H1 (cell line): ENCODE data around the gene OPCML. TPM values are rescaled to one million over a fixed set of nuclear protein-coding genes. Genes with fewer than 3 reads are reported as not detected.

Experiments
- CTCF ChIA-PET: fragments of 300-600 bp; sonication (Branson Sonifier 250); formaldehyde crosslinking; loops from one replicate; lab custom pipeline; 2021; ENCODE audit not compliant: partially characterized antibody; lab: Charles Lee
- POLR2A ChIA-PET: fragments of 300-600 bp; sonication (Branson Sonifier 250); formaldehyde crosslinking; loops from one replicate; lab custom pipeline; 2021; ENCODE audit warnings: inconsistent platforms; ENCODE audit not compliant: partially characterized antibody; lab: Charles Lee
- DNase-seq, 2 experiments: peaks; one replicate each; pipeline versions ENCODE4 v3.0.0 to v3.0.0-alpha.2; 2010 to 2022; ENCODE audit warnings: low spot score in 2 of 2, low read depth in 1 of 2, mixed read lengths in 1 of 2
- FAIRE-seq: peaks from 2 replicates; lab custom pipeline; 2011; peaks lifted over from hg19 to GRCh38; lab: Jason Lieb, UNC
- H2AFZ ChIP-seq: 2 replicates; pipeline ENCODE4 v1.8.1; 2012; ENCODE audit warnings: low read length, inconsistent platforms
- H2AK5ac ChIP-seq: 2 replicates; pipeline ENCODE4 v1.6.1; 2013; ENCODE audit warnings: low read depth, low read length
- H2BK120ac ChIP-seq: replicated peaks from 2 replicates; pipeline ENCODE3; 2013; ENCODE audit warnings: low read depth, low read length, inconsistent platforms
- H2BK12ac ChIP-seq: 2 replicates; pipeline ENCODE4 v1.6.1; 2013; ENCODE audit warnings: low read depth, low read length
- H2BK15ac ChIP-seq: 2 replicates; pipeline ENCODE4 v1.6.1; 2013; ENCODE audit warnings: low read length
- H2BK20ac ChIP-seq: 2 replicates; pipeline ENCODE4 v1.6.1; 2013; ENCODE audit warnings: low read length
- H2BK5ac ChIP-seq: 2 replicates; pipeline ENCODE4 v1.6.1; 2013; ENCODE audit warnings: low read depth, low read length
- H3K14ac ChIP-seq: 2 replicates; pipeline ENCODE4 v1.6.1; 2013; ENCODE audit warnings: inconsistent platforms; ENCODE audit not compliant: insufficient read length
- H3K18ac ChIP-seq: 2 replicates; pipeline ENCODE4 v1.6.1; 2013; ENCODE audit warnings: low read length; ENCODE audit errors: extremely low read depth
- H3K23ac ChIP-seq: 2 replicates; pipeline ENCODE4 v1.6.1; 2013; ENCODE audit warnings: inconsistent platforms; ENCODE audit not compliant: insufficient read length
- H3K23me2 ChIP-seq: 2 replicates; pipeline ENCODE4 v1.6.1; 2013; ENCODE audit warnings: low read depth, low read length
- H3K27ac ChIP-seq: 2 replicates; pipeline ENCODE4 v1.6.1; 2011; ENCODE audit warnings: low read depth, low read length, inconsistent platforms
- H3K27me3 ChIP-seq, 4 experiments: replicated peaks in 1 of 4; 1 replicate in 1 of 4; 2 replicates in 3 of 4; pipeline versions ENCODE4 v1.6.1 to v1.8.1; 2011 to 2013; ENCODE audit warnings: low read length in 3 of 4, mild to moderate bottlenecking in 3 of 4, inconsistent platforms in 2 of 4, mixed read lengths in 2 of 4, moderate library complexity in 1 of 4; ENCODE audit not compliant: control insufficient read depth in 3 of 4, insufficient read depth in 3 of 4; ENCODE audit errors: extremely low read depth in 1 of 4
- H3K36me3 ChIP-seq, 4 experiments: 2 replicates each; pipeline versions ENCODE4 v1.6.1 to v1.8.1; 2011 to 2013; ENCODE audit warnings: mild to moderate bottlenecking in 4 of 4, low read length in 3 of 4, moderate library complexity in 2 of 4, control low read depth in 1 of 4, inconsistent platforms in 1 of 4; ENCODE audit not compliant: insufficient read depth in 4 of 4, control insufficient read depth in 2 of 4
- H3K4ac ChIP-seq: replicated peaks from 2 replicates; pipeline ENCODE3; 2013; ENCODE audit warnings: low read length, low read depth, mixed read lengths, inconsistent platforms; ENCODE audit not compliant: insufficient read length
- H3K4me1 ChIP-seq, 4 experiments: replicated peaks in 1 of 4; 1 replicate in 1 of 4; 2 replicates in 3 of 4; pipeline versions ENCODE4 v1.6.1 to v1.8.1; 2011 to 2013; ENCODE audit warnings: low read length in 3 of 4, inconsistent platforms in 2 of 4, mixed read lengths in 1 of 4; ENCODE audit not compliant: insufficient read depth in 4 of 4, control insufficient read depth in 3 of 4
- H3K4me2 ChIP-seq, 2 experiments: 2 replicates each; pipeline versions ENCODE4 v1.6.1 to v1.8.1; 2011 to 2013; ENCODE audit warnings: low read depth in 2 of 2, low read length in 2 of 2, control low read depth in 1 of 2, inconsistent platforms in 1 of 2, mild to moderate bottlenecking in 1 of 2; ENCODE audit not compliant: insufficient read depth in 1 of 2
- H3K4me3 ChIP-seq, 4 experiments: fragments of 200-600, 300-600 bp in 1 of 4; sonication (generic), shearing (Covaris generic), sonication (Bioruptor Twin) in 1 of 4; 2 replicates each; pipeline versions ENCODE4 v1.5.1 to v1.8.1; 2011 to 2016; ENCODE audit warnings: low read length in 4 of 4, low read depth in 3 of 4, control low read depth in 2 of 4, inconsistent platforms in 2 of 4, mild to moderate bottlenecking in 2 of 4, mixed read lengths in 1 of 4, moderate library complexity in 1 of 4; ENCODE audit not compliant: insufficient read depth in 2 of 4; ENCODE audit errors: extremely low read depth in 1 of 4
- H3K56ac ChIP-seq: replicated peaks from 2 replicates; pipeline ENCODE3; 2013; ENCODE audit warnings: low read depth, mild to moderate bottlenecking, mixed read lengths, low read length, inconsistent platforms; ENCODE audit not compliant: insufficient read length
- H3K79me1 ChIP-seq: 2 replicates; pipeline ENCODE4 v1.6.1; 2013; ENCODE audit warnings: low read depth, low read length, control low read depth
- H3K79me2 ChIP-seq, 2 experiments: 2 replicates each; pipeline versions ENCODE4 v1.6.1 to v1.8.1; 2012 to 2013; ENCODE audit warnings: low read length in 2 of 2, mild to moderate bottlenecking in 2 of 2, inconsistent platforms in 1 of 2; ENCODE audit not compliant: insufficient read depth in 2 of 2, control insufficient read depth in 1 of 2
- H3K9ac ChIP-seq, 4 experiments: replicated peaks in 1 of 4; 1 replicate in 1 of 4; 2 replicates in 3 of 4; pipeline versions ENCODE4 v1.6.1 to v1.8.1; 2011 to 2013; ENCODE audit warnings: low read depth in 3 of 4, low read length in 3 of 4, control low read depth in 2 of 4, mild to moderate bottlenecking in 2 of 4, moderate library complexity in 2 of 4, inconsistent platforms in 1 of 4; ENCODE audit errors: extremely low read depth in 1 of 4
- H3K9me3 ChIP-seq, 2 experiments: 2 replicates each; pipeline versions ENCODE4 v1.6.1 to v1.8.1; 2012 to 2013; ENCODE audit warnings: mild to moderate bottlenecking in 2 of 2, moderate library complexity in 2 of 2, control low read depth in 1 of 2, inconsistent platforms in 1 of 2, low read depth in 1 of 2, low read length in 1 of 2, mixed read lengths in 1 of 2; ENCODE audit not compliant: insufficient read depth in 2 of 2
- H4K20me1 ChIP-seq, 2 experiments: replicated peaks in 1 of 2; 2 replicates each; pipeline versions ENCODE3 to v1.8.1; 2011 to 2013; ENCODE audit warnings: inconsistent platforms in 2 of 2, low read length in 2 of 2, mild to moderate bottlenecking in 1 of 2; ENCODE audit not compliant: insufficient read depth in 2 of 2, control insufficient read depth in 1 of 2
- H4K5ac ChIP-seq: 2 replicates; pipeline ENCODE4 v1.6.1; 2013; ENCODE audit warnings: low read length, low read depth, mixed read lengths, inconsistent platforms; ENCODE audit not compliant: insufficient read length
- H4K8ac ChIP-seq: 2 replicates; pipeline ENCODE4 v1.8.0; 2013; ENCODE audit warnings: mild to moderate bottlenecking, moderate library complexity, low read length, inconsistent platforms; ENCODE audit not compliant: insufficient read depth; ENCODE audit errors: extremely low read depth
- H4K91ac ChIP-seq: replicated peaks from 2 replicates; pipeline ENCODE3; 2013; ENCODE audit warnings: low read length, mixed read lengths, inconsistent platforms; ENCODE audit not compliant: insufficient read length
- BCL11A ChIP-seq, 2 experiments: IDR thresholded peaks; one replicate each; pipeline ENCODE4 v1.6.1; 2011; ENCODE audit warnings: low read depth in 2 of 2, low read length in 2 of 2, mild to moderate bottlenecking in 2 of 2
- BRCA1 ChIP-seq: IDR thresholded peaks from 2 replicates; pipeline ENCODE4 v1.6.1; 2012; ENCODE audit warnings: low read depth, low read length, improper control_type of control experiment
- CBX8 ChIP-seq: fragments of 300-800, 300-1000 bp; sonication (generic); IDR thresholded peaks from 2 replicates; pipeline ENCODE4 v1.7.1; 2016; ENCODE audit warnings: low read depth, low read length, borderline replicate concordance
- CHD1 ChIP-seq: IDR thresholded peaks from 2 replicates; pipeline ENCODE4 v1.6.1; 2012; ENCODE audit warnings: low read depth, low read length, improper control_type of control experiment
- CHD2 ChIP-seq: IDR thresholded peaks from 2 replicates; pipeline ENCODE4 v1.6.1; 2012; ENCODE audit warnings: low read length, improper control_type of control experiment
- CREB1 ChIP-seq: IDR thresholded peaks from 2 replicates; pipeline ENCODE4 v1.6.1; 2012; ENCODE audit warnings: inconsistent platforms
- HDAC6 ChIP-seq: IDR thresholded peaks from one replicate; pipeline ENCODE4 v1.7.1; 2012; ENCODE audit warnings: low read depth, mild to moderate bottlenecking, inconsistent platforms, low read length, moderate library complexity
- KDM5A ChIP-seq: fragments of 200-600 bp; IDR thresholded peaks from 2 replicates; pipeline ENCODE4 v1.7.1; 2012; ENCODE audit warnings: mild to moderate bottlenecking, low read length, inconsistent platforms, mixed read lengths
- NRF1 ChIP-seq: IDR thresholded peaks from 2 replicates; pipeline ENCODE4 v1.6.1; 2011; ENCODE audit warnings: mild to moderate bottlenecking, low read depth, low read length, improper control_type of control experiment
- POLR2A ChIP-seq, 2 experiments: IDR thresholded peaks; 1 replicate in 1 of 2; 2 replicates in 1 of 2; pipeline ENCODE4 v1.6.1; 2011; ENCODE audit warnings: low read depth in 2 of 2, low read length in 2 of 2, mild to moderate bottlenecking in 2 of 2; ENCODE audit errors: control extremely low read depth in 1 of 2
- RBBP5 ChIP-seq: IDR thresholded peaks from 2 replicates; pipeline ENCODE4 v1.7.1; 2012; ENCODE audit warnings: low read depth, mild to moderate bottlenecking, inconsistent platforms, low read length, moderate library complexity, borderline replicate concordance
- SIN3A ChIP-seq, 2 experiments: IDR thresholded peaks in 1 of 2; conservative IDR thresholded peaks in 1 of 2; 2 replicates each; pipeline ENCODE4 v1.6.1; 2011 to 2012; ENCODE audit warnings: low read length in 2 of 2, improper control_type of control experiment in 1 of 2, low read depth in 1 of 2, mild to moderate bottlenecking in 1 of 2
- SP2 ChIP-seq: IDR thresholded peaks from 2 replicates; pipeline ENCODE4 v1.6.1; 2012; ENCODE audit warnings: mild to moderate bottlenecking, low read length, inconsistent platforms
- TAF1 ChIP-seq: IDR thresholded peaks from 2 replicates; pipeline ENCODE4 v1.6.1; 2011; ENCODE audit warnings: mild to moderate bottlenecking, low read depth, low read length
- TEAD4 ChIP-seq: IDR thresholded peaks from 2 replicates; pipeline ENCODE4 v1.6.1; 2012; ENCODE audit warnings: low read depth, low read length, inconsistent platforms, mixed read lengths
- WGBS, 2 experiments: shearing (Covaris generic) in 1 of 2; methylation state at CpG; one replicate each; pipeline versions ENCODE4 v1.1.6 to v1.1.7; 2013 to 2015; ENCODE audit warnings: low lambda C conversion rate in 2 of 2, mixed read lengths in 2 of 2, inconsistent platforms in 1 of 2, low coverage in 1 of 2, missing lambda C conversion rate in 1 of 2; ENCODE audit not compliant: insufficient replicate concordance in 2 of 2, insufficient coverage in 1 of 2, insufficient read length in 1 of 2; ENCODE audit errors: extremely low coverage in 1 of 2, missing lambda C conversion rate in 1 of 2; 5-methylcytosine and 5-hydroxymethylcytosine counted together
- polyA plus RNA-seq, 7 experiments: library from polyadenylated mRNA; depleted of rRNA in 3 of 7; stranded (reverse) in 5 of 7; unstranded in 2 of 7; fragments of >200 nt in 5 of 7; fragments of 200-250 nt in 2 of 7; gene quantifications; 1 replicate in 5 of 7; 2 replicates in 1 of 7; 4 replicates in 1 of 7; pipeline versions ENCODE4 v1.2.1 to v1.2.3, GENCODE V29; 2011 to 2013; ENCODE audit warnings: missing spikeins in 2 of 7, mixed read lengths in 2 of 7
- total RNA-seq: library from RNA; stranded (reverse); fragmentation: NEBNext Ultra II Directional; extraction: Animal tissue kit (Norgen Biotek cat#: 25700); gene quantifications from 2 replicates; pipeline ENCODE4 v1.2.1, GENCODE V29; 2021

The OPCML gene
- total and polyA plus RNA-seq, 2 of the 8 experiments (the other 6 are each of a cell fraction or from before 2014, with no cell fraction given), result 2.3 to 3.1 TPM

DNA sequence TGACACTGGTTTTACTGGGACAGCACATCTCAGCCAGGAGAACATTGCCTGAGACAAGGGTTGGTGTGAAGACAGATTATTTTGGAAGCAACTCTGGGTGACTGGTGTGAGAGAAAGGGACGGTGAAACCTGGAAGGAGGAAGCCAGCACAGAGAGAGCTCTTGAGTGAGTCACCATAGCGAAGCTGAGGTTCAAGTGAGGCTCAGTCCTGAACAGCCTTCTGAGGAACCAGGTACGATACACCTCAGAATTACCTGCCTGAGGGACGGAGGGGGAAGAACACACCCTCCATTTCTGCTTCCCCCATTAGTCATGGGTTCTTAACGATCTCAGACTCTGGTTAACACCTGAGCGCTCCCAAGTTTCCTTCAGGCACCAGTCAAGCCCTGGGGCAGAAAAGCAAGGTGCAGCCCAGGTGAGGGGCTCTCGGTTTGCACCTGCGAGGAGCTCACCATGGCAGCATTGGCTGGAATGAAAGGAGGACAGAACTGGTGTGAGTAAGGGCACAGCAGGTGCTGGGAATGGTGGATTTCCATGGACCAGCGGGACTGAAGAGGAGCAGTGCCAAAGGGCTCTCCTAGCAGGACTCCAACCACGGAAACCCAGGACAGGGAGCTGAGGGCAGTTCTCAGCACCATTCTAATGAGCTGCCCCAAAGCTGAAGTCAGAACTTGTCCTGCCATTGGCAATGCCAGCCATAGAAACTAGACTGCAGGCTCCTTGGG, 459.3 kb downstream of the OPCML start:
- Histone ChIP-seq H3K27me3 (no peaks in the 10 kb centered on the region), H3K4ac (no peak overlapping the region), H3K79me2 (no peaks in the 10 kb centered on the region), H4K91ac (no peak overlapping the region), H3K27ac (no peak overlapping the region), H3K9me3 (no peaks in the 10 kb centered on the region), H4K5ac (no peak overlapping the region), H3K36me3 (no peaks in the 10 kb centered on the region), H3K14ac (no peak overlapping the region), H3K4me3 (no peak overlapping the region), H3K23ac (no peak overlapping the region), H3K18ac (no peak overlapping the region), H4K20me1 (no peaks in the 10 kb centered on the region), H2BK120ac (no peak overlapping the region), H4K8ac (no peak overlapping the region), H3K23me2 (no peaks in the 10 kb centered on the region), H3K56ac (no peak overlapping the region), H2BK12ac (no peak overlapping the region), H3K79me1 (no peaks in the 10 kb centered on the region), H3K4me2 (no peak overlapping the region), H2BK20ac (no peak overlapping the region), H2AK5ac (no peak overlapping the region), H3K4me1 (peaks cover 0 to 16% (median 12%) of the 10 kb centered on the region in 4 experiments; a peak in 5 of 7 replicates), H2AFZ (no peak overlapping the region), H3K9ac (no peak overlapping the region), H2BK5ac (no peak overlapping the region), H2BK15ac (no peak overlapping the region)
- POLR2A ChIA-PET, result interaction anchor here (1.2 to 1.7 kb wide), 2 partner anchors 9 to 10 kb away, joined by 3 to 5 read pairs; no protein-coding TSS in a partner anchor
- 92% methylated on average over 10 of the region's 10 CpGs; no CpG with 5 or more reads in 1 of the 2 experiments for WGBS, 2 experiments
- DNase-seq (no peak), FAIRE-seq (no peak)
- CTCF ChIA-PET, result interaction anchor here (0.6 to 1.8 kb wide), 12 partner anchors 8 to 967 kb away, joined by 4 to 8 read pairs (median 4); no protein-coding TSS in a partner anchor
- TF ChIP-seq BRCA1, result no peak
- no peak for TF ChIP-seq BCL11A (IDR thresholded peaks at IDR 0.05; ENCODE audit: low read depth in 2 of 2, low read length in 2 of 2)
- TF ChIP-seq CHD1, result no peak
- no peak for TF ChIP-seq SP2
- TF ChIP-seq NRF1, result no peak
- no peak for TF ChIP-seq HDAC6
- TF ChIP-seq CHD2, result no peak
- TF ChIP-seq SIN3A (conservative IDR thresholded peaks at IDR 0.05 in 1 of 2, IDR thresholded peaks at IDR 0.05 in 1 of 2; ENCODE audit: low read depth in 1 of 2, low read length in 2 of 2), result no peak
- TF ChIP-seq KDM5A, result no peak
- no peak for TF ChIP-seq TEAD4
- TF ChIP-seq RBBP5, result no peak
- TF ChIP-seq POLR2A (IDR thresholded peaks at IDR 0.05; ENCODE audit: control extremely low read depth in 1 of 2, low read depth in 2 of 2, low read length in 2 of 2), result no peak
- TF ChIP-seq TAF1, result no peak
- TF ChIP-seq CREB1, result no peak
- no peak for TF ChIP-seq CBX8
